A549 (cell line): ENCODE results near the gene IL17RE. TPM values are rescaled to one million over a fixed set of nuclear protein-coding genes. Genes with fewer than 3 reads are reported as not detected.
A peak's percentile ranks its signal among the peaks of the same experiment; 100 is the strongest.

Experiments used
- ATAC-seq, 2 experiments: fragments of 200-7000 bp in 1 of 2; fragments of >200 bp in 1 of 2; cut with Nextera tagmentation in 1 of 2; cut with Tn5 transposase in 1 of 2; 3 replicates each; pipeline versions ENCODE4 v1.8.0 to v1.9.1; 2018 to 2020; ENCODE audit warnings: mild to moderate bottlenecking in 1 of 2, moderate library complexity in 1 of 2
- CTCF ChIA-PET: fragments of 300-600 bp; sonication (Branson Sonifier 250); formaldehyde crosslinking; extraction: SDS; loops from one replicate; lab custom pipeline; 2021; ENCODE audit warnings: antibody characterized with exemption, inconsistent platforms; lab: Yijun Ruan, JAX
- POLR2A ChIA-PET: fragments of 350-600 bp; formaldehyde crosslinking; extraction: SDS; loops from one replicate; lab custom pipeline; 2021; ENCODE audit warnings: antibody characterized with exemption, inconsistent platforms; lab: Yijun Ruan, JAX
- DNase-seq, 2 experiments: peaks; one replicate each; pipeline versions ENCODE4 v3.0.0 to v3.0.0-alpha.2; 2011 to 2016; ENCODE audit warnings: low read depth in 1 of 2, low spot score in 1 of 2
- FAIRE-seq: peaks from 2 replicates; lab custom pipeline; 2011; peaks lifted over from hg19 to GRCh38; lab: Jason Lieb, UNC
- H3K27ac ChIP-seq, 2 experiments: fragments of >200 bp; sonication (Bioruptor Twin); formaldehyde crosslinking; 3 replicates each; pipeline ENCODE4 v1.5.1; 2016 to 2017
- H3K4me1 ChIP-seq: fragments of >200 bp; sonication (Bioruptor Twin); formaldehyde crosslinking; 3 replicates; pipeline ENCODE4 v1.6.1; 2016
- H3K4me2 ChIP-seq: fragments of >200 bp; sonication (Bioruptor Twin); formaldehyde crosslinking; 3 replicates; pipeline ENCODE4 v1.6.1; 2016
- H3K4me3 ChIP-seq: fragments of >200 bp; sonication (Bioruptor Twin); formaldehyde crosslinking; 3 replicates; pipeline ENCODE4 v1.5.1; 2016
- H3K9me3 ChIP-seq: fragments of >200 bp; sonication (Bioruptor Twin); formaldehyde crosslinking; 3 replicates; pipeline ENCODE4 v1.6.1; 2016
- ATOH8 ChIP-seq: fragments of 250-450 bp; sonication (Bioruptor Pico); IDR thresholded peaks from 2 replicates; pipeline ENCODE4 v1.5.0; 2020; ENCODE audit warnings: low read depth, mild to moderate bottlenecking, moderate library complexity
- CBX2 ChIP-seq: fragments of 200-600 bp; sonication (generic); IDR thresholded peaks from 2 replicates; pipeline ENCODE4 v1.6.1; 2016; ENCODE audit warnings: low read depth, mild to moderate bottlenecking, borderline replicate concordance
- CEBPB ChIP-seq, 2 experiments: fragments of >200 bp in 1 of 2; sonication (Bioruptor Twin) in 1 of 2; formaldehyde crosslinking in 1 of 2; IDR thresholded peaks; 2 replicates each; pipeline ENCODE4 v1.6.1; 2012 to 2016
- CHD2 ChIP-seq: fragments of 150-350 bp; IDR thresholded peaks from 2 replicates; pipeline ENCODE4 v1.6.1; 2014; ENCODE audit warnings: low read length; ENCODE audit not compliant: partially characterized antibody
- E2F6 ChIP-seq: IDR thresholded peaks from 2 replicates; pipeline ENCODE4 v1.6.1; 2012; ENCODE audit warnings: low read depth, borderline replicate concordance
- EHMT2 ChIP-seq: fragments of 200-600 bp; sonication (generic); IDR thresholded peaks from 2 replicates; pipeline ENCODE4 v1.6.1; 2016; ENCODE audit warnings: antibody characterized with exemption, low read depth, mild to moderate bottlenecking, moderate library complexity
- ELK1 ChIP-seq: fragments of 150-350 bp; IDR thresholded peaks from 2 replicates; pipeline ENCODE4 v1.6.1; 2014; ENCODE audit warnings: low read depth, mild to moderate bottlenecking, low read length
- FOSB ChIP-seq: fragments of 250-450 bp; sonication (Bioruptor Pico); IDR thresholded peaks from 2 replicates; pipeline ENCODE4 v1.5.0; 2020; ENCODE audit warnings: mild to moderate bottlenecking, moderate library complexity
- FOXS1 ChIP-seq: fragments of 250-450 bp; sonication (Bioruptor Pico); IDR thresholded peaks from 2 replicates; pipeline ENCODE4 v1.5.0; 2020; ENCODE audit warnings: mild to moderate bottlenecking, moderate library complexity
- GATA3 ChIP-seq: IDR thresholded peaks from 2 replicates; pipeline ENCODE4 v1.6.1; 2012; ENCODE audit warnings: borderline replicate concordance
- HDAC2 ChIP-seq: fragments of 200-600 bp; sonication (generic); IDR thresholded peaks from 2 replicates; pipeline ENCODE4 v1.6.1; 2016
- HMGXB4 ChIP-seq: fragments of 250-450 bp; sonication (Bioruptor Pico); IDR thresholded peaks from 2 replicates; pipeline ENCODE4 v1.5.0; 2021; ENCODE audit warnings: mild to moderate bottlenecking, moderate library complexity, borderline replicate concordance
- HOXA7 ChIP-seq: fragments of 250-450 bp; sonication (Bioruptor Pico); IDR thresholded peaks from 2 replicates; pipeline ENCODE4 v1.5.0; 2020; ENCODE audit warnings: mild to moderate bottlenecking, moderate library complexity
- HOXB5 ChIP-seq: fragments of 250-450 bp; sonication (Bioruptor Pico); IDR thresholded peaks from 2 replicates; pipeline ENCODE4 v1.5.0; 2020; ENCODE audit warnings: mild to moderate bottlenecking, moderate library complexity
- MYC ChIP-seq: IDR thresholded peaks from 2 replicates; pipeline ENCODE4 v1.6.1; 2012; ENCODE audit warnings: mild to moderate bottlenecking, inconsistent platforms, low read length, improper control_type of control experiment, borderline replicate concordance
- NPAS2 ChIP-seq: fragments of 250-450 bp; sonication (Bioruptor Pico); IDR thresholded peaks from 2 replicates; pipeline ENCODE4 v1.8.0; 2022; ENCODE audit warnings: mild to moderate bottlenecking, moderate library complexity, borderline replicate concordance
- PBX3 ChIP-seq: IDR thresholded peaks from 2 replicates; pipeline ENCODE4 v1.6.1; 2012
- POLR2AphosphoS2 ChIP-seq: conservative IDR thresholded peaks from 2 replicates; pipeline ENCODE4 v1.6.1; 2012; ENCODE audit warnings: low read length, improper control_type of control experiment, inconsistent platforms
- RAD21 ChIP-seq, 2 experiments: fragments of >200 bp in 1 of 2; sonication (Bioruptor Twin) in 1 of 2; formaldehyde crosslinking in 1 of 2; IDR thresholded peaks in 1 of 2; conservative IDR thresholded peaks in 1 of 2; 2 replicates in 1 of 2; 3 replicates in 1 of 2; pipeline ENCODE4 v1.6.1; 2012 to 2018; ENCODE audit warnings: inconsistent platforms in 1 of 2
- RARB ChIP-seq: fragments of 250-450 bp; sonication (Bioruptor Pico); IDR thresholded peaks from 2 replicates; pipeline ENCODE4 v1.8.0; 2021; ENCODE audit warnings: mild to moderate bottlenecking, moderate library complexity
- RCOR1 ChIP-seq: fragments of 150-350 bp; IDR thresholded peaks from 2 replicates; pipeline ENCODE4 v1.6.1; 2014; ENCODE audit warnings: antibody characterized with exemption, low read length, low read depth
- SMC3 ChIP-seq: fragments of >200 bp; sonication (Bioruptor Twin); formaldehyde crosslinking; IDR thresholded peaks from 3 replicates; pipeline ENCODE4 v1.6.1; 2018; ENCODE audit warnings: inconsistent platforms
- SREBF2 ChIP-seq: fragments of 450-650 bp; IDR thresholded peaks from 2 replicates; pipeline ENCODE4 v1.6.1; 2014; ENCODE audit warnings: mild to moderate bottlenecking, moderate library complexity
- TFCP2L1 ChIP-seq: fragments of 250-450 bp; sonication (Bioruptor Pico); IDR thresholded peaks from 2 replicates; pipeline ENCODE4 v1.5.0; 2021; ENCODE audit warnings: mild to moderate bottlenecking
- TP53 ChIP-seq: fragments of 250-450 bp; sonication (Bioruptor Pico); IDR thresholded peaks from 2 replicates; pipeline ENCODE4 v1.5.0; 2021; ENCODE audit warnings: mild to moderate bottlenecking, moderate library complexity
- ZC3H11A ChIP-seq: fragments of 450-650 bp; IDR thresholded peaks from 2 replicates; pipeline ENCODE4 v1.6.1; 2014; ENCODE audit warnings: antibody characterized with exemption, mild to moderate bottlenecking
- ZNF302 ChIP-seq: fragments of 250-450 bp; sonication (Bioruptor Pico); IDR thresholded peaks from 2 replicates; pipeline ENCODE4 v1.9.0; 2021; ENCODE audit warnings: inconsistent platforms, mild to moderate bottlenecking, moderate library complexity
- WGBS: methylation state at CpG from one replicate; pipeline ENCODE4 v1.1.6; 2017; ENCODE audit errors: missing lambda C conversion rate; 5-methylcytosine and 5-hydroxymethylcytosine counted together
- polyA plus RNA-seq, 4 experiments: library from polyadenylated mRNA; depleted of rRNA in 3 of 4; stranded (reverse); fragments of >200 nt; fragmentation: RNase III in 1 of 4; extraction: RNeasy Plus Mini Kit Qiagen cat#74134 plus additional on column Dnase treatment in 1 of 4; gene quantifications; 2 replicates in 3 of 4; 3 replicates in 1 of 4; pipeline ENCODE4 v1.2.3, GENCODE V29; 2011 to 2017

The IL17RE gene
- polyA plus RNA-seq, 2 of the 4 experiments (the other 2 are of a cell fraction): 0.44 to 0.53 TPM

GRCh38 chr3:9909221-9910013 is 6.8 kb downstream of the IL17RE start:
- DNase-seq (no peak), FAIRE-seq (no peak), ATAC-seq (no peak)
- no peak for TF ChIP-seq POLR2AphosphoS2
- TF ChIP-seq TP53 (CRISPR knock-in tag): no peak
- TF ChIP-seq FOSB: no peak
- TF ChIP-seq ELK1: no peak
- TF ChIP-seq ZNF302 (CRISPR knock-in tag): no peak
- no peak for TF ChIP-seq ZC3H11A
- TF ChIP-seq RCOR1: no peak
- no peak for TF ChIP-seq CBX2
- TF ChIP-seq ATOH8 (CRISPR knock-in tag): no peak
- no peak for TF ChIP-seq HOXB5 (CRISPR knock-in tag)
- CTCF ChIA-PET: interaction anchor here (0.7 to 11.4 kb wide), 4 partner anchors 16 to 37 kb away, joined by 3 to 73 read pairs (median 8); partner anchors contain the start of gene CRELD1
- WGBS: 89% methylated on average over 7 of the region's 7 CpGs
- H3K4me3 ChIP-seq: no peak overlapping the region
- POLR2A ChIA-PET: no interaction called here
- H3K27ac ChIP-seq: peak overlapping the region in 1 of 2 experiments; percentile 20; a peak in 1 of 6 replicates
- no peak overlapping the region for H3K4me2 ChIP-seq
- H3K4me1 ChIP-seq: peaks cover 26% of the 10 kb centered on the region
- no peaks in the 10 kb centered on the region for H3K9me3 ChIP-seq

- POLR2A ChIA-PET: interaction anchor here (0.8 to 1.4 kb wide), 4 partner anchors 11 to 35 kb away, joined by 3 to 5 read pairs (median 4); partner anchors contain the start of gene CRELD1
- WGBS: 86% methylated on average over 8 of the region's 8 CpGs
- CTCF ChIA-PET: interaction anchor here (0.6 to 11.4 kb wide), 9 partner anchors 9 to 128 kb away, joined by 3 to 73 read pairs (median 7); partner anchors contain the start of genes CRELD1 and JAGN1
- DNase-seq (no peak), FAIRE-seq (no peak), ATAC-seq (no peak)
- Histone ChIP-seq H3K4me2 (no peak overlapping the region; the same call in 1 of the 3 replicates), H3K4me1 (peaks cover 37% of the 10 kb centered on the region), H3K4me3 (no peak overlapping the region), H3K27ac (peak overlapping the region in 1 of 2 experiments; percentile 55; a peak in 3 of 6 replicates), H3K9me3 (no peaks in the 10 kb centered on the region)
- TF ChIP-seq SMC3 (no peak), SREBF2 (no peak), ATOH8 (CRISPR knock-in tag) (no peak), RARB (CRISPR knock-in tag) (no peak), MYC (no peak), ZC3H11A (no peak), CEBPB (IDR thresholded peaks at IDR 0.05) (no peak), ELK1 (no peak), TFCP2L1 (CRISPR knock-in tag) (no peak), PBX3 (no peak), NPAS2 (no peak), E2F6 (no peak), CHD2 (no peak), GATA3 (no peak), RAD21 (conservative IDR thresholded peaks at IDR 0.05 in 1 of 2, IDR thresholded peaks at IDR 0.05 in 1 of 2) (no peak), HMGXB4 (no peak), HOXA7 (CRISPR knock-in tag) (no peak), EHMT2 (no peak), FOXS1 (CRISPR knock-in tag) (no peak), HDAC2 (no peak)
Measured at GRCh38 chr3:9911863-9912262, 9.2 kb downstream of the IL17RE start.
